ENCODE data around the gene PREX1.

The PREX1 gene

DNA sequence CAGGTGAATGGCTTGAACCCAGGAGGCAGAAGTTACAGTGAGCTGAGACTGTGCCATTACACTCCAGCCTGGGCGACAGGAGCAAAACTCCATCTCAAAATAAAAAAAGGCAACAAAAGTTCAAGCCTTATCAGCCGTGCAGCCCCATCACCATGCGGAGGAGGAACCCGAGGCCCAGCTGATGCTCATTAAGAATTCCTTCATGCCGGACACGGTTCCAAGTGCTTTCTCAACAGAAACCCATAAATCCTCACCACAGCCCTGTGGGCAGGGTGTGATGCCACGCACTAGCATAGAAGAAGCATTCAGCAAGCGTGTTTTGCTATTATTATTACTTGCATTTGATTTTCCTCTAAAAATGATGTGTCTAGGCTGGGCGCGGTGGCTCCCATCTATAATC is 56.3 kb downstream of the PREX1 start:
- H3K4me3 ChIP-seq (ENCODE audit: low read depth, low read length), result no peak overlapping the region
- no peak overlapping the region for H3K9ac ChIP-seq (ENCODE audit: low read length)
- no peaks in the 10 kb centered on the region for H3K27me3 ChIP-seq (ENCODE audit: control insufficient read depth, insufficient read depth, low read length)
- H3K4me1 ChIP-seq (ENCODE audit: control insufficient read depth, insufficient read depth, low read length), result peaks cover 8% of the 10 kb centered on the region; the same call in 1 of the 2 replicates
- no peaks in the 10 kb centered on the region for H3K36me3 ChIP-seq (ENCODE audit: control insufficient read depth, insufficient read depth, low read length)
- H3K9me3 ChIP-seq (ENCODE audit: control insufficient read depth, insufficient read depth, low read depth, low read length), result peaks cover 17% of the 10 kb centered on the region
- H3K27ac ChIP-seq (ENCODE audit: low read depth, low read length), result no peak overlapping the region

DNA sequence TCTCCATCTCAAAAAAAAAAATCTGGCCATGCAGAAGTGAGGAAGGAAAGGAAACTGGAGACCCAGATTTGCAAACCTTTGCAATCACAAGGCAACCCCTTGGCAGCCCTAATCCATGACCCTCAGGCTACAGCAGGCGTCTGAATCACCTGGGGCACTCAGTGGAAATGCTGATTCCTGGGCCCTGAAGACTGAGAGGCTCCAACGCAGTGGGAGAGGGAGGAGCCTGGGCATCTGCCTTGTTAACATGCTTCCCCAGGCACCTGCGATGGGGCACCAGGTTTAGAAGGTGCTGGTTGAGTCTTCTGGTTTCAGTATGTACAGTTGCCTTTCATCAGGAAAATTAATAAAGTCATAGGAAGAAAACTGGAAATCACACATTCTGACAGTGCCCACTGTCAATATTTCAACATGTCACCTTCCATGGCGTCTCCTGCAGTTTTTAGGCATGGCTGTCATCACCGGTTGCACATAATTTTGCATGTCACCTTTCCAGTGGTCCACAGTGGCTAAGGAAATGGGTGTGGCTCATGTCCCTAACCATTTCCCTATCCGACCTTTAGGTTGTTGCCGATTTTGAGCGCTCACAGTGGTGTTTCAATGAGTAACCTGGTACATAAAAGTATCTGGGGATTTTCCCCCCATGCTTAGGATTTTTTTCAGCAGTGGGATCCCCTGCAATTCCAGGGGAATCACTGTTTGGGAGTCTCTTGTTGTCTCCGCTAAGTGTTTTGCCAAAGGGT is 56.9 kb downstream of the PREX1 start:
- Histone ChIP-seq H3K27ac (ENCODE audit: low read depth, low read length) (no peak overlapping the region), H3K4me3 (ENCODE audit: low read depth, low read length) (no peak overlapping the region), H3K9me3 (ENCODE audit: control insufficient read depth, insufficient read depth, low read depth, low read length) (peaks cover 16% of the 10 kb centered on the region), H3K4me1 (ENCODE audit: control insufficient read depth, insufficient read depth, low read length) (peaks cover 8% of the 10 kb centered on the region; the same call in 1 of the 2 replicates), H3K9ac (ENCODE audit: low read length) (no peak overlapping the region), H3K27me3 (ENCODE audit: control insufficient read depth, insufficient read depth, low read length) (no peaks in the 10 kb centered on the region), H3K36me3 (ENCODE audit: control insufficient read depth, insufficient read depth, low read length) (no peaks in the 10 kb centered on the region)

DNA sequence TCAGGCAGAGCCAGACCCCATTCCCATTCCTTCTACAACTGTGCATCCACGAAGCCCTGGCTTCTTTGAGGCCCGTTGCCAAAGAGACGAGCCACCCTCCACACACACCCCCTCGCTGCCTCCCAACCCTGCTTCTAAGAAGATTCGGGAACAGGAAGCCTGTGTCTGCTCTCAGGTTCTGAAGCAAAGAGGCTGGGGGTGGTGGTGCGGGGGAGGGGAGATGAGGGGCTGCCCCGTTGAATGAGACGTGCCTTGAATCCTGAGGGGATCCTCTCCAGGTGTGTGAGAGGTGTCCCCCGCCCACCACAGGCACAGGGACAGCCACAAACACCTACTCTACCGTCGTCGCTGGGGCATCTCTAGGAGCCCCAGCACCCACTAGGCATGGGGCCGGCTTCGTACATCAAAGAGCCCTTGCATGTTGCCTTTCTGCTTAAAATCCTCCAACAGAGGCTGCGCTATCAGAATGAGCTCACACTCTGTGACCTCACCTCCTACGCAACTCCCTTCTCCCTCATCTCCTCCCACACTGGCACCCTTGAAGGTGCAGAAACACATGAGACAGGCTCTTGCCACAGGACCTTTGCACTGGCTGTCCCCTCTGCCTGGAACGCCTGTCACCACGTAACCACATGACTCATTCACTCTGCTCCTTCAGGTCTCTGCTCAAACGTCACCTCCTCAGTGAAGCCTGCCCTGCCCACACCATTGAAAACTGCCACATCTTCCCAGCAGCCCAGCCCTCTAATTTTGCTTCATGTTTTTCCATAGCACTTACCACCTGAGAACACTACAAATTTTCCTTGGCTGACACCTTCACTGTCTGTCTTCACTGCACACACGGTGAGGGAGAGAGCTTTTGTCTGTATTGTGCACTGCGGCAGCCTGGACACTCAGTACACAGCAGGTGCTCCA is 58.5 kb downstream of the PREX1 start:
- Histone ChIP-seq H3K9me3 (ENCODE audit: control insufficient read depth, insufficient read depth, low read depth, low read length) (peaks cover 17% of the 10 kb centered on the region), H3K27ac (ENCODE audit: low read depth, low read length) (no peak overlapping the region), H3K4me1 (ENCODE audit: control insufficient read depth, insufficient read depth, low read length) (peaks cover 8% of the 10 kb centered on the region; the same call in 1 of the 2 replicates), H3K27me3 (ENCODE audit: control insufficient read depth, insufficient read depth, low read length) (no peaks in the 10 kb centered on the region), H3K4me3 (ENCODE audit: low read depth, low read length) (no peak overlapping the region), H3K36me3 (ENCODE audit: control insufficient read depth, insufficient read depth, low read length) (no peaks in the 10 kb centered on the region), H3K9ac (ENCODE audit: low read length) (no peak overlapping the region)

DNA sequence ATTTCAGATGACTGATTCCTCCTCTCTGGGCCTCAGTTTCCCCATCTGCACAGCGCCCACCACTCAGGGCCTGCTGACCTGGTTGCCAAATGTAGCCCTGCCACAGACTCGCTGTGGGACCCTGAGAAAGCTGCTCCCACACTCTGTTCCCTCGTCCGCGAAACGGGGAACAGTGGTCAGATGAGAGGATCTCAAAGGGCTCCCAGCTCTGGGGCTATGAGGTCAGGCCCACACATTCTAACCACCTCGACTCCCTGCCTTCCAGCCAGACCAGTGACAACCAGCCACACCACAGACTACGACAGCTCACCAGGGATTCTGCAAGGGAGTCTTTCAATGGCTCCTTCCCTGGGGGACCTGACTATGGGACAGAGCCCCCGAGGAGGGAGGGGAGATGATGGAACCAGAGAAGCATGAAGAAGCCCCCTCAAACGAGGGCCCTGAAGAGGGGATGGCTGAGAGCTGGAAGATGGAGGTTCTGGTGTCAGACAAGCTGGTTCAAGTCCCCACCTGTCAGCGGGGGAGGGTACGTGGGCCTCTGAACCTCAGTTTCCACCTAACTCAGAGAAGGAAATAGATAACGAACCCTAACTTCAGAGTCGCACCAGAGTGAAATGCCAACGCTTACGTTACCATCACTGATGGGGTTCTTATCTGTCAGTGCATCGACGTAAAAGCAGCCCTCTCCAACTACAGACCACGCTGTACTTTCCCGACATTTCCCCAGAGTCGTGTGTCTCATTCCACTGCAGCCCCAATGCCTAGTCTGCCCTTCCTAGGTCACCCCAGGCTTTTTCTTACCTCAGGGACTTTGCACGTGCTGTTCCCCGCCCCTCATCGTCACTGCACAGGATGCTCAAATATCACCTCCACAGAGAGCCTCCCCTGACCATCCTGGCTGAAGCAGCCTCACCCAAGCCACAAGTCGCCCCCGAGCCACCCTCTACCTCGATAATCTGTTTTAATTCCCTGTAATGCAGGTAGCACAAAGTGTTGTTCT is 60.5 kb downstream of the PREX1 start:
- no peak overlapping the region for H3K4me3 ChIP-seq (ENCODE audit: low read depth, low read length)
- H3K9me3 ChIP-seq (ENCODE audit: control insufficient read depth, insufficient read depth, low read depth, low read length), result peaks cover 17% of the 10 kb centered on the region
- H3K36me3 ChIP-seq (ENCODE audit: control insufficient read depth, insufficient read depth, low read length), result no peaks in the 10 kb centered on the region
- H3K9ac ChIP-seq (ENCODE audit: low read length), result no peak overlapping the region
- no peaks in the 10 kb centered on the region for H3K27me3 ChIP-seq (ENCODE audit: control insufficient read depth, insufficient read depth, low read length)
- H3K4me1 ChIP-seq (ENCODE audit: control insufficient read depth, insufficient read depth, low read length), result peaks cover 8% of the 10 kb centered on the region; the same call in 1 of the 2 replicates
- no peak overlapping the region for H3K27ac ChIP-seq (ENCODE audit: low read depth, low read length)

DNA sequence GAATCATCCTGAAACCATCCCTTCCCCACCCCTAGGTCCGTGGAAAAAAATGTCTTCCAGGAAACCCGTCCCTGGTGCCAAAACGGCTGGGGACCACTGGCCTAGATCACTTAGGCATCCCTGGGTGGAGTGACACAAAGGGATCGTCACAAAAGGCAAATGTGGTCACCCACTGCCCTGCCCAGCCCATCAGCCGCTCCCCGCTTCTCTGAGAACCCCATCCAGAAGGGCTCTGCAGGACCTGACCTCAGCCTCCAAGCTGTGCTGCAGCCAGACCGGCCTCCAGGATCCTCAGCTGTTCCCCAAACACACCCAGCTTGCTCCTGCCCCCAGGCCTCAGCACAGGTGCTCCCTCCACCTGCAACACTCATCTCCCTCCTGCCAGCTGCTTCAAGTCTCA is 61.6 kb downstream of the PREX1 start:
- Histone ChIP-seq H3K9ac (ENCODE audit: low read length) (no peak overlapping the region), H3K4me3 (ENCODE audit: low read depth, low read length) (no peak overlapping the region), H3K4me1 (ENCODE audit: control insufficient read depth, insufficient read depth, low read length) (peaks cover 8% of the 10 kb centered on the region; the same call in 1 of the 2 replicates), H3K9me3 (ENCODE audit: control insufficient read depth, insufficient read depth, low read depth, low read length) (peaks cover 17% of the 10 kb centered on the region), H3K27me3 (ENCODE audit: control insufficient read depth, insufficient read depth, low read length) (no peaks in the 10 kb centered on the region), H3K36me3 (ENCODE audit: control insufficient read depth, insufficient read depth, low read length) (no peaks in the 10 kb centered on the region), H3K27ac (ENCODE audit: low read depth, low read length) (no peak overlapping the region)

DNA sequence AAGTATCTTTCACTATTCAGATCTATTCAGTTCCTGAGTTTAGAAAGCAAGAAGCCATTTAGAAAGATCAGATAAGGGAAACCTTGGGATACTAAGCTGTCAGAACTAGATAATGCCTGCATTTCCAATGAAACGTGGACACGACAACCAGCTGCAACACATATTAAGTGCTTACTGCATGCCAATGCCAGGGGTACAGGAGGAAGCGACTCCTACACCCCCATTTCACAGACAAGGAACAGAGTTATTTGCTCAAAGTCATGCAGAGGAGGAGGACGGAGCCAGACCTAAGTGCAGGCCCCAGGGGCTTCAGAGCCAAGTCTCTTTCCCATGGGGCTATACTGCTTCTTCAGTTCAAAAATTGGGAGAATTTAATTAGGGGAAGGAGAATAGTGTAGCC is 62.4 kb downstream of the PREX1 start:
- H3K4me1 ChIP-seq (ENCODE audit: control insufficient read depth, insufficient read depth, low read length), result peaks cover 8% of the 10 kb centered on the region; the same call in 1 of the 2 replicates
- H3K9me3 ChIP-seq (ENCODE audit: control insufficient read depth, insufficient read depth, low read depth, low read length), result peaks cover 17% of the 10 kb centered on the region
- H3K9ac ChIP-seq (ENCODE audit: low read length), result no peak overlapping the region
- H3K27me3 ChIP-seq (ENCODE audit: control insufficient read depth, insufficient read depth, low read length), result no peaks in the 10 kb centered on the region
- no peak overlapping the region for H3K27ac ChIP-seq (ENCODE audit: low read depth, low read length)
- H3K36me3 ChIP-seq (ENCODE audit: control insufficient read depth, insufficient read depth, low read length), result no peaks in the 10 kb centered on the region
- H3K4me3 ChIP-seq (ENCODE audit: low read depth, low read length), result no peak overlapping the region

DNA sequence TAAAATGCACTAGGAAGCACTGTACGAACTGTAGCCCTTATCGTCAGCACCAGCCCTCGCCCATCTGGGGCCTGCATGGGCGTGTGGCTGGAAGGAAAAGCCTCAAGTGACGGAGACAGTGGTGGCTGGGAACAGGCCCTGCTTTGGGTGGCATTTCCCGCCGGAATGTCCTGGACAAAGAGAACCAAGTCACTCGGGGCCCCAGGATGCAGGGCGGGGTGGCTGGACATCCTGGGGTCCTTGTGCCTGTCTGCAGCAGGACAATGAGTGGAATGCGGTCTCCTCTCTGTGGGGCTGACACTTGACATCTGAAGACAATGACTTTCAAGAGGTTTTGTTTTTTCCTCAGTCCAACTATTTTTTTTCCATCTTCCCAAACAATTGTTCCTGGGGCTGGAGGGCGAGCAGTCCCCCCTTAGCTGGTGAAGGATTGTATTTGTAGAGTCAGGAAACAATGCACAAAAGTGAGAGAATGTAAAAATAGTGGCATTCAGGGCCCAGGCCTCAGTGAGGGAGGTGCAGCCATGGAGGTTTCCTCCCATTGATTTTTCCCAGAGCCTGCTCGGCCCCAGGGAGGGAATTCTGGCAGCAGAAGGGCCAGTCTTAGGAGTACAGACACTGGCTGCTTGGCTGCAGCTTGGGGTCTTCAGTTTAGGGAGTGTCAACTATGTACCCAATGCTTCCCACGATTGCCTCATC is 64.4 kb downstream of the PREX1 start:
- Histone ChIP-seq H3K27me3 (ENCODE audit: control insufficient read depth, insufficient read depth, low read length) (no peaks in the 10 kb centered on the region), H3K4me1 (ENCODE audit: control insufficient read depth, insufficient read depth, low read length) (no peaks in the 10 kb centered on the region), H3K4me3 (ENCODE audit: low read depth, low read length) (no peak overlapping the region), H3K27ac (ENCODE audit: low read depth, low read length) (no peak overlapping the region), H3K9ac (ENCODE audit: low read length) (no peak overlapping the region), H3K36me3 (ENCODE audit: control insufficient read depth, insufficient read depth, low read length) (no peaks in the 10 kb centered on the region), H3K9me3 (ENCODE audit: control insufficient read depth, insufficient read depth, low read depth, low read length) (peaks cover 17% of the 10 kb centered on the region)

DNA sequence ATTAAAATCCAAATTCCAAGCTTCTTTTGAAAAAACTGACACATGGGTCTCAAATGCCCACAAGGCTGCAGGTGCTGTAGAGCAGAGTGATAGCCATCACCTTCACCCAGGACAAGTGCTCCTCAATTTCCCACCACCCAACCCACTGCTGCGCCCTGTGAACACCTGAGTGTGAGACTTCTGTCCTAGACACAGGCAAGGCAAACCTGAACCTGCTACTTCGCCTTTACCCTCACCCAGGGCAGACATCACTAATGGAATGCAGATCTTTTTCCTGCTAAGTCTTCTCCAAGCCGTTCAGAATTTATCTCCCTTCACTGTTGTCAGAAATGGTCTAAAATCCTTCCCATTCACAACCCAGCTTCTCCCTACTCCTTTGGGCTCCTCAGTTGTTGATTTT is 65.9 kb downstream of the PREX1 start:
- no peaks in the 10 kb centered on the region for H3K4me1 ChIP-seq (ENCODE audit: control insufficient read depth, insufficient read depth, low read length)
- no peaks in the 10 kb centered on the region for H3K36me3 ChIP-seq (ENCODE audit: control insufficient read depth, insufficient read depth, low read length)
- no peak overlapping the region for H3K9ac ChIP-seq (ENCODE audit: low read length)
- no peak overlapping the region for H3K4me3 ChIP-seq (ENCODE audit: low read depth, low read length)
- no peak overlapping the region for H3K27ac ChIP-seq (ENCODE audit: low read depth, low read length)
- H3K9me3 ChIP-seq (ENCODE audit: control insufficient read depth, insufficient read depth, low read depth, low read length), result peaks cover 17% of the 10 kb centered on the region
- H3K27me3 ChIP-seq (ENCODE audit: control insufficient read depth, insufficient read depth, low read length), result no peaks in the 10 kb centered on the region

DNA sequence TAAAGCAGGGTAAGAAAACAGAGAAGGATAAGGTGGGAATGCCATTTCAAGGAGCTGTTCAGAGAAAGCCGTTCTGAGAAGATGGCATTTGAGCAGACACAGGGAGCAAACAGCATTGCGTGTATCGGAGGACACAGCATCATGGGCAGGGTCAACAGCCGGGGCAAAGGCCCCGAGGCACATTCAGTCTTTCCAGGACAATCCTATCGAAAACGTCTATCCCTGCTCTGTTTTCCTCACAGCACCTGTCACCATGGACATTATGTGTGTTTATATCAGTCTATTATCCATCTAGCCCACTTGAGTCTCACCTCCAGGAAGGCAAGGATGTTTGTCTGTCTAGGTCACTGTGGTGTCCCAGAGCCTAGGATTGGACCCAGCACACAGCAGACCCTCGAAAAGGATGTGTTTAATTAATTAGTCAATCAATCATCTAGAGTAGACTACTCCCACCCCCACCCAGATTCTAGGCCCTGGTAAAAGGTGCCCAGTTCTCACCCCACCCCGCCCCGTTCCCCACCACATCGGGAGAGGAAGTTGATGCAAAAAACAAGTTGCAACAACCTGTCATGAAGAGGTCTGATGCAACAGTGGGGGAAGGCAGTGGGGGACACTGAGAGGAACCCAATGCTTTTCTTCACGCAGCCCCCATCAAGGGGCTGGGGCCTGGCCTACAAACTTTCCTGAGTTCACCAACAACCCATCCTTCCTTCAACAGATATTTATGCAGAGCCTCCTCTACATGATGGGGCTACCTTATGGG is 66.6 kb downstream of the PREX1 start:
- no peak overlapping the region for H3K4me3 ChIP-seq (ENCODE audit: low read depth, low read length)

More for the DNA sequence above, 66.6 kb downstream of the PREX1 start:
- Histone ChIP-seq H3K9me3 (ENCODE audit: control insufficient read depth, insufficient read depth, low read depth, low read length) (peaks cover 14% of the 10 kb centered on the region), H3K36me3 (ENCODE audit: control insufficient read depth, insufficient read depth, low read length) (no peaks in the 10 kb centered on the region), H3K9ac (ENCODE audit: low read length) (no peak overlapping the region), H3K27ac (ENCODE audit: low read depth, low read length) (no peak overlapping the region), H3K27me3 (ENCODE audit: control insufficient read depth, insufficient read depth, low read length) (no peaks in the 10 kb centered on the region), H3K4me1 (ENCODE audit: control insufficient read depth, insufficient read depth, low read length) (no peaks in the 10 kb centered on the region)
